Ramos (cell line): ENCODE results near the gene CLDN19.

Experiments used
- in situ Hi-C: fragments of 300-500 bp; cut with MboI; formaldehyde crosslinking; loops from one replicate; pipeline ENCODE4 v1.14.3; 2022; ENCODE audit warnings: low sequenced_read_pairs; ENCODE audit not compliant: unreplicated experiment

The CLDN19 gene

DNA sequence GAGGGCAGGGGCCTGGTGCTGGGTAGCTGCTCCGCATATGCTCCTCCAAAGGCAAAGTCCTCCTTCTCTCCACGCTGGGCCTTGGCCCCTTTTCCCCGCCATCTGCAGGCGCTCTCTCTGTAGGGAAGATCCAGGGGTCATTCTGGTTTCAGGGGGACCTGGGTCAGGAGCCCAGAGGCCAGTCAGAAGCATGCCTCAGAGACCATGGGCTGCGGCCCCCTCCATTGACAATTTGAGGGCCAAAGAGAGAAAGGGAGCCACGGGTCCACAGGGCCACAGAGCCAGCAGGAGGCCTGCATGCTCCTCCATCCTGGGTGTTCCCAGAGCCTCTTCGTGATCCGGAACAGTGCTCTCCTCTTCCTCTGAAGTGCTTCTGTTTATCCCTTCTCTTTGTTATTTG is 2.1 kb upstream of the CLDN19 start:
- in situ Hi-C loops, result loop anchor here (10.0 to 25.0 kb wide), 2 partner anchors 155 to 597 kb away; no protein-coding TSS in a partner anchor

DNA sequence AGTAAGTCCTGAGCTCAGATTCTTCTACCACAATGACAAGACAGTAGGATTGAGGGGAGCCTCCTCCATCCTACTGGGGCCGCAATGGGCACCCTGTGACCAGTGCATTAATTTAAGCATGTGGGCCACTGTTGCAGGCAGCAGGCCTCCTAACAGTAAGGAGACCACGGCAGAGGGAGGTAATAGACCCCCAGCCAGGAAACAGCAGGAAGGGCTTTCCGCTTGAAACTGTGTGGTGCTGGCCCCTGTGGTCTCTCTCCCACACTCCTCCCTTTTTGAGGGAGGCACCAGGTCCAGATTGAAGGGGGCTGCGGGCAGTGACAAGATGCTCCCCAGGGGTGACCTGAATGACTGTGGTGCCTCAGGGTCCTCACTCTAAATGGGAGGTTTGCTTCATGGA is 1.7 kb upstream of the CLDN19 start:
- in situ Hi-C loops, result loop anchor here (10.0 to 25.0 kb wide), 2 partner anchors 154 to 597 kb away; no protein-coding TSS in a partner anchor

DNA sequence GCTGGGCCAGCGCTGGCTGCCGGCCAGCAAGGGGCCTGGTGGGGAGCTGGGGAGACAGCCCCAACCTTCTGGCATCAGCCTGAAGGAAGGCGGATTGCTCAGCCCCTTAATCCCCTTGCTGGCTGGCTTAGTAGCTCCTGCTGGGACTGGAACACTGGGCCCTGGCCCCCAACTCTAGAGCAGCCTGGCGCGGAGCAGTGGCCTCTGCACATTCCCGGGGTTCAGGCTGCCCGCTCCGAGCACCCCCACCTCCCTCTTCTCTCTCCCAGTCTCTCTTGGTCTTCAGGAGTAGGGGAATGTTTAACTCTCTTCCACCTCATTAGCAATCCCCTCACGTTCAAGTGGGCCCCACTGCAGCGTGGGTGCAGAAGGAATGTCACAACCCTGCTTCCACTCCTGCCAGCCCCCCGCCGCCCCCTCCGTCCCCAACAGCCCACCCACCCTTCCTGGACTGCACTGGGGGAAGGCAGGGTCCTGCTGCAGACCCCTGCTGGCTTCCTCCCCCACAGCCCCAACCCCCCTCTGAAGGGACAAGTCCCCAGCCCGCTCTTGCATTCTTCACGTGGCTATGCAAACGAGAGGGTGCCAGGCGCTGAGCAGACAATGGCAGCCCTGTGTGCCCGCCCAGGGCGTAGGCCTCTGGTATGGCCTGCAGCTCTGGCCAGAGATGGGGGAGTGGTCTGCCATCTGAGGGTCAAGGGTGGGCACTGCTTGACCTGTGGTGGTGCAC is 980 bp upstream of the CLDN19 start:
- in situ Hi-C loops, result loop anchor here (10.0 to 25.0 kb wide), 2 partner anchors 154 to 596 kb away; no protein-coding TSS in a partner anchor

DNA sequence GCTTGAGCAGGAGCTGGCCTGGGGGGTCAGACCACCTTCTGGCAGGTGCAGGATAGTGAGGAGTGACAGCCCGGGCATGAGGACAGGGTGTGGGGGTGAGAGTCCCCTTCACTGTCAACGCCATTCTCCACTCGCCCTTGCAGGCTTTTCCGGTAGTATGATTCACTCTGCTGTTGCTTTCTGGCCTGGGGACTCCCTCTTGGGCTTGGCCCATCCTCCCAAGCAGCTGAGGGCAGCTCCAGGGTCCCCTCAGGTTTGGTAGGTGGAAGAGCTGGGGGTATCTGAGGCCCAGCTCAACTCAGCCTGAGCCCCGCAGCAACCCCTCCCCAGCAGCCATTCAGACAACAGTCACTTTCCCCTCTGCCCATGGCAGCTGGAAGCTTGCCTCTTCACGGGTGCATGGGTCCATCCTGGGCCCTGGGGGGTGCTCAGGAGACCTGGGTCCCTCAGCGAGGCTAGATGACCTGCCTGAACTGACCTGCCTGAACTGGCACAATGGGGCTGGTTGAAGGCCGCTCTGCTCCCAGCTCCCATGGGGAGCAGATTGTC is 1.3 kb downstream of the CLDN19 start:
- in situ Hi-C loops, result loop anchor here (10.0 to 25.0 kb wide), 2 partner anchors 151 to 394 kb away; no protein-coding TSS in a partner anchor

DNA sequence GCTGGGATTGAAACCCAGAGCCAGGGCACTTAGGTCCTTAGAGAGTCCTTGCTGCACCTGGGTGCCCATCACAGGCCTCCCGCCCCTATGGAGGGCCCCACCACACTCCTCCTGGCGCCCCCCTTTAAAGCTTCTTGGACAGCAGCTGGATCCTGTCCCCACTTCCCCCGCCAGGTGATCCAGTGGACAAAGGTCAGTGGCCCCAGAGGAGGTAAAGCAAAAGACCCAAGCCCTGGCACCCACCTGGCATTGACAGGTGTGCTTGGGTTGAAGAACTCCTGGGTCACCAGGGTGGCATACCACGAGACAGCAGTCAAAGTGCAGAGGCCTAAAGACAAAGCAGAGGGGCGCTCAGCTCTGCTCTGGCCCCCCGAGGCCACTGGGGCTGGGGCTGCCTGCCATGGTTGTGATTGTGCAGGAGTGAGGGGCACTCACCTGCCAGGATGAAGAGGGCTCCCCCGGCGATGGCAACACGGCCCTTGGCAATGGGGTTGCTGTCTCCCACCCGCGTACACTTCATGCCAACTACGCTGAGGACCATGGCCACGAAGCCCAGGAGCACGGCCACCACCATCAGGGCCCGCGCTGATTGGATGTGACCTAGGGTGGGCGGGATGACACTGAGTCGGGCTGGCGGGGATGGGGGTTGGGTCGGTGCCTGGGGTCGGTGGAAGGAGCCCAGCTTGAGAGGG is 1.9 kb downstream of the CLDN19 start:
- in situ Hi-C loops, result loop anchor here (10.0 to 25.0 kb wide), 2 partner anchors 151 to 393 kb away; no protein-coding TSS in a partner anchor

DNA sequence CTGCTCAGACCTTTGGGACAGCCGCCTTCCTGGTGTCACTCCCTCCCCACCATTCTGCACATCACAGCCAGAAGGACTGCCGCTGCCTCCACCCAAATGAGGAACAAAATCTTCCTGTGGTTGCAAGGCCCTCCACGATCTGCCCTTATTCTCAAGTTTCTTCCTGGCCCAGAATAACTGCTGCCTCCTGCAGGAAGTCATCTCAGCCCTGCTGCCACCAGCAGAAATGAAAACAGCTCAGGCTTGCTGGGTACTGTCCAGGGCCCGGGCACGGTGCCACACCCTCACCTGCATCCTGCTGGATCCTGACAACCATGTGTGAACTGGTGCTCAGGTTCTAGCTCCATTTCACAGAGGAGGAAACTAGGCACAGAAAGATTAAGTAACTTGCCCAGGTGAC is 2.8 kb downstream of the CLDN19 start:
- in situ Hi-C loops, result loop anchor here (10.0 to 25.0 kb wide), 2 partner anchors 150 to 392 kb away; no protein-coding TSS in a partner anchor

DNA sequence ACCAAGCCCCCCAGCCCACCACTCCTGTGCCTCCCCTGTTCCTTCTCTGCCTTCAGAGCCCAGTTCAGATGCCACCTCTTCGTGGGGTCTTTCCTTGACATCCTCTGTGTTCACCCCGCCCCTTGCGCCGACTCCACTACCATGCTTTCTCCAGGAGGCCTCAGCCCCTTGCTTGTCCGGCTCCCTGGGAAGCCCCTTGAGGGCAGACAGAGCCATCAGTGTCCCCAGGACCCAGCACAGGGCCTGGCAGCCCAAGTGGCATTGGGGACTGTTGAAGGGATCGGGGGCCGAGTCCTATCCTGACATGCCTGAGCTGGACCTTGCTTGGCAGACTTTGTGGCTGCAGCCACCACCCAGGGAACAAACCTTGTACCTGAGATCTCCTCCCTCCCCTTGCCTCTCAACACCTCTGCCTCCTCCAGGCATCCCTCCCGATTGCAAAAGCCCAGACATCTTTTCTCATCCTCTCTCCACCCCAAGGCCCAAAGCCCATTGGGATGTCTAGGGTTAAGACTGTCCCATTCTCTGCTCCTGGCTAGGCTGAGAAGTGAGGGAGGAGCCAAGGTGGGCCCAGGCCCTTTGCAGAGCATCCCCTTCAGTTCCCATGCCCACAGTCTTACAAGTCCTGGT is 3.4 kb downstream of the CLDN19 start:
- in situ Hi-C loops, result loop anchor here (10.0 to 25.0 kb wide), 2 partner anchors 149 to 392 kb away; no protein-coding TSS in a partner anchor

DNA sequence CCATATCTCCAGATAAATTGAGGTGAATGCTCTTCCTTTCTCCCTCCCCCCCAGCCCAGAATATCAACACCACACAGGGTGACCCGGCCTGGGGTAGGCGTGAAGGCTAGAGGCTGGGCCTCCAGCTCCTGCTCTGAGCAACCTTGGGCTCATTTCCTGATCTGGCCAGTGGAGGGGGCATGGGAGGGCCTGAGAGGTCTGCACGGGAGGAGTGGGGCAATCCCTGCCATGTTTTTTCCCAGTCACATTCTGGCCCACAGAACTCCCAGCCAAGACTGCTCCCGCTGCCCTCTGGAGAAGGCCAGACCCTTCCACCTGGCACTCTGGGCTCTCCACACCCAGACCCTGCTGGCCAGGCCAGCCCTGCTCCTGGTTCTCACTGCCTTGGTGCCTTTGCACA is 3.9 kb downstream of the CLDN19 start:
- in situ Hi-C loops, result loop anchor here (10.0 to 25.0 kb wide), 2 partner anchors 149 to 391 kb away; no protein-coding TSS in a partner anchor

DNA sequence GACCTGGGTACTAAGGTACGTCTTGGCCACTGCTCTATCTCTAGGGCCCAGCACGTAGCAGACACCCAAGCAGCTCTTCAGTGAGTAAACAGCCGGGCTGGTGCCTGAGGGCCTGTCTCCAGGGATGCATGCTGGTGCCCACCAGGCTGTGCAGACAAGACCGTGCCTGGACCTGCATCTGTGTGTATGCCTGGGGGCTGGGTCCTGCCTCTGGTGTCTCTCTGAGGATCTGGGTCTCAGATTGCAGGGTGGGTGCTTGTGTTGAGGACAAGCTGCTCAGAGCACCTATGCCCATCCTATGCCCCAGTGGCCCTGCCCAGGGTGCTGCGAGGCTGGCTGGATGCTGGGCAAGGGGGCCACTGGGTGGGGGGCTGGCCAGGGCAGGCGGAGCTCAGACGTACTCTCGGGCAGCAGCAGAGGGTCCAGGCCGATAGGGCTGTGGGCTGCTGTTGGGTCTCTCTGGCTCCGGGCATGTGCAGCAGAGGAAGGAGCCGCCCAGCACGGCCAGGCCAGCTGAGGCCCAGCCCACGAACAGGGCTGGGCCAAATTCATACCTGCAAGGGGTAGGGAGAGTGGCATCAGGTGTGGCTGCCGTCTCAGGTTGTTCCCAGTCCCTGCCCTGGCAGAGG is 4.4 kb downstream of the CLDN19 start:
- in situ Hi-C loops, result loop anchor here (10.0 to 25.0 kb wide), 2 partner anchors 148 to 391 kb away; no protein-coding TSS in a partner anchor

DNA sequence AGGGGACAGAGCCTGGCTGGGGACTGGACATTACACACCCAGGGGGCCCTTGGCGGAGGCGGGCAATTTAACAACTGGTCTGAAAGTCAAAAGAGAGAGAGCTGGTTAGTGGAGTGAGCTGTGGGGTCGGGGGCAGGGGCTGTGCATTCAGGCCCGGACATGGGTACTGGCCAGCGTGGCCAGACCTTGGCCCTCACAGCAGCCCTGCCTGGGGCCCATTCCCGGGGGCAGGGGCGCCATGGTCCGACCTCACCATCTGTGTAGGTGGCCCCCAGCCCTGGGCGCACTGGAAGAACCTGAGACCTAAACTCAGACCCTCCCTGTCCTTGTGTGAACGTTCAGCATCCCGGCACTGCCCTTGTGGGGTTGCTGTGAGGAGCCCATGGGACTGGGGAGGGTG is 5.0 kb downstream of the CLDN19 start:
- in situ Hi-C loops, result loop anchor here (10.0 to 25.0 kb wide), 2 partner anchors 148 to 390 kb away; no protein-coding TSS in a partner anchor

DNA sequence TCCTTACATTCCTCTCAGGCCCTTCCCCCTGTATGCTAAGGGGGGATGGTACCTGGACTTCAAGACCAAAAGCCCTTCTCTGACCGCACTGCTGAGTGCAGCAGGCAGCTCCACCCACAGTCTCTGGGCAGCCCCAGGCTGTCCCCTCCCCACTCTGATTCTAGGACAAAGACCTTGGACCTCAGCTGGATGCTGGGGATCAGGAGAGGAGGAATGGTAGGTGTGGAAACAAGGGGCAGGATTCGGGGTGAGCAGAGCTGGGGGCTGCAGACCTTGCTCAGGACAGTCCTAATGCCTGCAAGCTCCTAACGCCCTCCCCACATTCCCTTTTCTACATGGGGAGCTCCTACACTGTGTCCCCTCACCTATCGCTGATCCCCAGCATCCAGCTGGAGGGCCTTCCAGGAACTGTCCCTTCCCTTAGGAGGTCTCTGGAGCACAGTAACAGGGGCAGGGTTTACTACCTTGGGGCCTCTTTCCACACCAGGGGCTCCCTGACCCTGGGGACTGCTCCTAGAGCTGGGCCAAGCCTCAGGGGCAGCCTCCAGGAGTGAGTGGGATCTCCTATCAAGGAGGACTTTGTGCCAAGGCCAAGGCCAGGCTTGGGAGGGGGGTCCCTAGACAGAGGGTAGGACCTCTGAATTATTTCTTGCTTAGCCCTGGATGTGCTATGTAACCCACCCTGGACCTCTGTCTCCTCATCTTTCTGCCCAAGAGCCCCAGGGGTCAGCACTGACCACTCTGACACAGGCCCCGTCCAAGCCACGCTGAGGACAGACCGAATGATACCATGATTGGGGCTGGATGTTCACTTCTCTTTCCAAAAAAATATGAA is 5.6 kb downstream of the CLDN19 start:
- in situ Hi-C loops, result loop anchor here (10.0 to 25.0 kb wide), 2 partner anchors 147 to 390 kb away; no protein-coding TSS in a partner anchor

DNA sequence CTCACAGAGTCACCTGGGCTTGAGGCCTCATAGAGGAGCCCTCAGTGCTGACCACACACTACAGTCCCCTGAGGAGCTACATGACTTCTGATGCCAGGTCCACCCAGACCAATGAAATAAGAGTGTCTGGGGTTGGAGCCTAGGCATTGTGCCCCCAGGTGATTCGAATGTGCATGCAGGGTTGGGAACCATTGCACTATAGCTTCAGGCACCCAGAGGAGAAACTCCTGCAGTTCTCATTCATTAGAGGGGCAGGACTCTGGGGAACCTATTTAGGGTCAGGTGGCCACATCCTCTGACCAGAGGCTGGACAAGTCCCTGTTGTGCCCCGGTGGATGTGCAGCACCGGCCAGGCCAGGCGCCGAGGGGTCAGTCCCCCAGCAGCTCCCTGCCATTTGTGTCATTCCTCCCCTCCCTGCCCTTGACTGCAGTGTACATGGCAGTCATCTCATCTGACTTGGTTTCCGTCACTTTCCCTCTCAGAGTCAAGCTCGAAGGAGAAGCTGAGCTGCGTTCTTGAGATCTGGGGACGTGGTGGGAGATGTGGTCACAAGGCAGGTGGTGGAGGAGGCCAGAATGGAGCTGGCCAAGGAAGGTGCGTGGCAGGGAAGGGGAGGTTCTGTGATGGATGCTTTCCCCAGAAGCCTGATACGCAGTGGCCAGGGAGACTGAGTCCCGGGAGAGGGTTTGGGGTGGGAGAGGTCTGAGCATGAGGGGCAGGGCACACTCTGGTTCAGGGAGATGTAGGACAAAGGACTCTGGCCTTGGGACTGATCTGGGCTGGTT is 6.4 kb downstream of the CLDN19 start:
- in situ Hi-C loops, result loop anchor here (10.0 to 25.0 kb wide), 2 partner anchors 146 to 389 kb away; no protein-coding TSS in a partner anchor

DNA sequence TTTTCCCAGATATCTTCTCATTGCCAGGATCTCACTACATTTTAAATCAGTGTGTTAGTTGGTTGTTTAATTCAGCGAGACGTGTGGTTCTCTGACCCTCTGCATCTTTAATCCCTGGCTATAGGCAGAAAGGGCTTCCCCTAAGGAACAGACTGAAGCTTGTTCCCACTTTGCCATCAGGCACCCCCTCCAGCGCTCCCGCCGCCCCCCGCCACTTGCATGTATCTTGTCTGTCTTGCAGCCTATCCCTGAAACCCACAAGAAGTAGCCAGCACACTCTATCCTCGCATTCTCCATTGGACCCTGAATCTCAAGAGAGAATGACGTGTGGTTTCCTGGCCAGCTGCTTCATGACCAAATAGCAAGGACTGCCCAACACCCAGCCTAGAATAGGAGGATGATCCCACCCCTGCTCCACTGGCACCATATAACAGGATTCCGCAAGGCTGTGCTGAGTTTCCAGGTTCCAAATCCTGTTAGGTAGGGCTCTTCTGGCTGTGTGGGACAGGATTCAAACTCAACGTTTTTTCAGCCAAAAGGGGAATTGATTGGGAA is 7.8 kb downstream of the CLDN19 start:
- in situ Hi-C loops, result loop anchor here (10.0 to 25.0 kb wide), 2 partner anchors 145 to 387 kb away; no protein-coding TSS in a partner anchor

DNA sequence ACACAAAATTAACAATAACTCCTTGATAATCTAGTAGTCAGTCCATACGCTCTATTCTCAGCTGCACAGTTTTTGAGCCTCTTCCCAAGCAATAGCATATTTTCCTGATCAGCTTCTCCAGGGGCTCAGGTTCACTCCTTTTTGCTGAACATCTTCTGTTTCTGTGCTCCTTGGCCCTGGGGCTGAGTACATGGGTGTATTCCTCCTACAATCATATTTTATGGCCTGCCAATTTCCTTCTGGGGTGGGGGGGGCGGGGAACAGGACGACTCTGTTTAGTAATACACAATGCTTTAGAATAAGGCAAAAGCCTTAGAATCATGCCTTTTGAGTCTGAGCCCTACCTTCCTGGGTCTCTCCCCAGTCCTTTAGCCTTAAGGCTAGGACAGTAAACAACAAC is 8.5 kb downstream of the CLDN19 start:
- in situ Hi-C loops, result loop anchor here (10.0 to 25.0 kb wide), 2 partner anchors 144 to 387 kb away; no protein-coding TSS in a partner anchor

DNA sequence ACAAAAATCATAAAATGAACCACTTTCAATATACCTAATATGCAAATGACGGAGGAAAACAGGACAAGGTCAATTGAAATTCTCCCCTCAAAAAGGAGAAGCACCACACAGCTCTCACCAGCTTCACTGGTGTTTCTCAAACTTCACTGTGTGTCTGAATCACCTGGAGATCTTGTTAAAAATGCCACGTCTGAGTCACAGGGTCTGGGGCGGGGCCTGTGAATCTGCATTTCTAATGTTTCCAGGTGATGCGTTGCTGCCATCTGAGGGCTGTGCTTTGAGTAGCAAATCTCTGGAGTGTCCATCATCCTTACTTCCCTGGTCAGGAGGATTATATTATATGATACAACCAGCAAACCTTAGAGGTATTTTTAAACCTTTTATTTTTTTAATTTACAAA is 9.0 kb downstream of the CLDN19 start:
- in situ Hi-C loops, result loop anchor here (10.0 to 25.0 kb wide), 2 partner anchors 144 to 386 kb away; no protein-coding TSS in a partner anchor

DNA sequence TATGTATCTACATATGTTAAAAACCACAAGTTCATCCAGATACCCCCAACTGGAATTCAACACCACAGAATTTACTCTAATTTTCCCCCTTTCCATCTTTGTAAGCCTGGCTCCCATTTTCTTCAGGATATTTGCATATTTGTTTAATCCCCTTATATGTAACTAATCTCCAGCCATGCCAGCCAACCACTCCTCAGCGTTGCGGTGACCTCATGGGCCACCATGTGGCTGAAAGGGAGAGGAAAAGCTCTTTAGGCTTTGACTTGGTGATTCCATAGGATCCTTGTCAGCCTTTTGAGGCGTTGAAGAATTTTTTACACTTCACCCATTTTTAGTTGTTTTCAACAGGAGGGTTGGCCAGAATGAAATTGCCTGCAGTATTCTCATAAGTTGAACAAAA is 10.0 kb downstream of the CLDN19 start:
- in situ Hi-C loops, result loop anchor here (10.0 to 25.0 kb wide), 2 partner anchors 143 to 385 kb away; no protein-coding TSS in a partner anchor

DNA sequence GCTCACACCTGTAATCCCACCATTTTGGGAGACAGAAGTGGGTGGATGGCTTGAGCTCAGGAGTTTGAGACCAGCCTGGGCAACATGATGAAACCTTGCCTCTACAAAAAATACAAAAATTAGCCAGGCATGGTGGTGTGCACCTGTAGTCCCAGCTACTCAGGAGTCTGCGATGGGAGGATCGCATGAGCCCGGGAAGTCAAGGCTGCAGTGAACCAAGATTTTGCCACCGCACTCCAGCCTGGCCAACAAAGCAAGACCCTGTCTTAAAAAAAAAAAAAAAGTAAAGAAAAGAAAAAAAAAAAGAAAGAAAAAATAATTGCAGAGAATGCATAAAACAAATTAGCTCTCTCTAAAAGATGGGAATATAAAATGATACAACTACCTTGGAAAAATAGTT is 14.2 kb downstream of the CLDN19 start:
- in situ Hi-C loops, result loop anchor here (25.0 kb wide), 1 partner anchor 139 kb away; no protein-coding TSS in a partner anchor
